Sigmoid colon (tissue), 7 donors: ENCODE results near the gene LCP2. TPM values are rescaled to one million over a fixed set of nuclear protein-coding genes. Genes with fewer than 3 reads are reported as not detected.

Source experiments
- DNase-seq: peaks from one replicate; pipeline ENCODE4 v3.0.0-alpha.2; 2019
- H3K27ac ChIP-seq, 4 donors: fragments of 200-600 bp; sonication (generic); one replicate each; pipeline ENCODE4 v1.5.1; 2016 to 2019; ENCODE audit warnings: mild to moderate bottlenecking in 1 of 4
- H3K27me3 ChIP-seq, 3 donors: fragments of 200-600 bp; sonication (generic); one replicate each; pipeline ENCODE4 v1.5.1; 2019; ENCODE audit warnings: mild to moderate bottlenecking in 1 of 3
- H3K36me3 ChIP-seq, 4 donors: fragments of 200-600 bp; sonication (generic); one replicate each; pipeline ENCODE4 v1.5.1; 2016 to 2019
- H3K4me1 ChIP-seq, 4 donors: fragments of 200-600 bp; sonication (generic); one replicate each; pipeline ENCODE4 v1.5.1; 2017 to 2019
- H3K4me3 ChIP-seq, 4 donors: fragments of 200-600 bp; sonication (generic); one replicate each; pipeline ENCODE4 v1.5.1; 2017 to 2019; ENCODE audit warnings: mild to moderate bottlenecking in 2 of 4, moderate library complexity in 1 of 4
- H3K9me3 ChIP-seq, 4 donors: fragments of 200-600 bp in 3 of 4; sonication (generic) in 3 of 4; one replicate each; pipeline versions ENCODE4 v1.5.1 to v1.6.1; 2013 to 2019
- EP300 ChIP-seq, 4 donors: sonication (generic); formaldehyde crosslinking; IDR thresholded peaks; one replicate each; pipeline ENCODE4 v1.6.1; 2017; ENCODE audit warnings: antibody characterized with exemption in 4 of 4
- POLR2A ChIP-seq, 2 donors: fragments of 450-650 bp; IDR thresholded peaks; one replicate each; pipeline ENCODE4 v1.6.1; 2016; ENCODE audit warnings: antibody characterized with exemption in 2 of 2, mild to moderate bottlenecking in 2 of 2, moderate library complexity in 2 of 2
- POLR2AphosphoS5 ChIP-seq, 4 donors: sonication (generic); formaldehyde crosslinking; IDR thresholded peaks; one replicate each; pipeline ENCODE4 v1.6.1; 2017; ENCODE audit warnings: antibody characterized with exemption in 4 of 4
- WGBS, 2 donors: extraction: QIAGEN DNeasy Blood & Tissue Kit; methylation state at CpG; one replicate each; pipeline ENCODE4 v1.1.7; 2013; 5-methylcytosine and 5-hydroxymethylcytosine counted together
- intact Hi-C: fragments of 100-400 bp; cut with DNase I; formaldehyde crosslinking; loops from one replicate; pipeline ENCODE4 v1.15.1; 2023
- polyA plus RNA-seq, 3 donors: library from polyadenylated mRNA; stranded (reverse); fragments of 200-250 nt; gene quantifications; one replicate each; pipeline ENCODE4 v1.2.3, GENCODE V29; 2013
- total RNA-seq, 4 donors: library from RNA; depleted of rRNA; stranded (reverse); fragments of >200 nt; gene quantifications; one replicate each; pipeline ENCODE4 v1.1.0, GENCODE V29; 2016
- TF ChIP-seq, protein P1 (sequence below), 4 experiments: fragments of 450-650 bp in 3 of 4; fragments of 200-600 bp in 1 of 4; IDR thresholded peaks; one replicate each; pipeline ENCODE4 v1.5.1; 2016 to 2019; ENCODE audit warnings: antibody characterized with exemption in 4 of 4, mild to moderate bottlenecking in 3 of 4, moderate library complexity in 2 of 4
- donor health status: healthy with polysubstance abuse.
- donor health status: Bipolar disorder and iron deficiency.
- donor health status: healthy.

The LCP2 gene
- total and polyA plus RNA-seq, 7 donors: 5.4 to 22.3 (median 12.2) TPM

DNA sequence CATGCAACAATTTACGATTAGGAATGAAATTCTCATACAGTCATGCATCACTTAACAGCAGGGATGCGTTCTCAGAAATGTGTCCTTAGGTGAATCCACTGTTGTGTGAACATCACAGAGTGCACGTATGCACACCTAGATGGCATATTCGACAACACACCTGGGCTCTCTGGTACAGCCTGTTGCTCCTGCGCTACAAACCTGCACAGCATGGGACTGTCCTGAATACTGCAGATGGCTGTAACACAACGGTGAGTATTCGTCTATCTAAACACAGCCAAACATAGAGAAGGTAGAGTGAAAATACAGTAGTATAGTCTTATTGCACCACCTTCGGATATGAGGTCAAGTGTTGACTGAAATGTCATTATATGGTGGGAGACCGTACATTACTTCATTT lies 44.0 kb upstream of the LCP2 start:
- no peaks in the 10 kb centered on the region for H3K27me3 ChIP-seq
- TF ChIP-seq EP300 (IDR thresholded peaks at IDR 0.05) (no peak), POLR2A (IDR thresholded peaks at IDR 0.05) (no peak), POLR2AphosphoS5 (IDR thresholded peaks at IDR 0.05) (no peak)
- TF ChIP-seq, protein P1, sequence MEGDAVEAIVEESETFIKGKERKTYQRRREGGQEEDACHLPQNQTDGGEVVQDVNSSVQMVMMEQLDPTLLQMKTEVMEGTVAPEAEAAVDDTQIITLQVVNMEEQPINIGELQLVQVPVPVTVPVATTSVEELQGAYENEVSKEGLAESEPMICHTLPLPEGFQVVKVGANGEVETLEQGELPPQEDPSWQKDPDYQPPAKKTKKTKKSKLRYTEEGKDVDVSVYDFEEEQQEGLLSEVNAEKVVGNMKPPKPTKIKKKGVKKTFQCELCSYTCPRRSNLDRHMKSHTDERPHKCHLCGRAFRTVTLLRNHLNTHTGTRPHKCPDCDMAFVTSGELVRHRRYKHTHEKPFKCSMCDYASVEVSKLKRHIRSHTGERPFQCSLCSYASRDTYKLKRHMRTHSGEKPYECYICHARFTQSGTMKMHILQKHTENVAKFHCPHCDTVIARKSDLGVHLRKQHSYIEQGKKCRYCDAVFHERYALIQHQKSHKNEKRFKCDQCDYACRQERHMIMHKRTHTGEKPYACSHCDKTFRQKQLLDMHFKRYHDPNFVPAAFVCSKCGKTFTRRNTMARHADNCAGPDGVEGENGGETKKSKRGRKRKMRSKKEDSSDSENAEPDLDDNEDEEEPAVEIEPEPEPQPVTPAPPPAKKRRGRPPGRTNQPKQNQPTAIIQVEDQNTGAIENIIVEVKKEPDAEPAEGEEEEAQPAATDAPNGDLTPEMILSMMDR (IDR thresholded peaks at IDR 0.05): no peak
- H3K36me3 ChIP-seq: no peaks in the 10 kb centered on the region
- no peak overlapping the region for H3K4me3 ChIP-seq
- intact Hi-C loops: no loop called here
- H3K9me3 ChIP-seq: no peaks in the 10 kb centered on the region
- no peak for DNase-seq
- no peaks in the 10 kb centered on the region for H3K4me1 ChIP-seq
- WGBS, 2 donors: 92 to 95% methylated on average over 9 of the region's 9 CpGs
- H3K27ac ChIP-seq: no peak overlapping the region

DNA sequence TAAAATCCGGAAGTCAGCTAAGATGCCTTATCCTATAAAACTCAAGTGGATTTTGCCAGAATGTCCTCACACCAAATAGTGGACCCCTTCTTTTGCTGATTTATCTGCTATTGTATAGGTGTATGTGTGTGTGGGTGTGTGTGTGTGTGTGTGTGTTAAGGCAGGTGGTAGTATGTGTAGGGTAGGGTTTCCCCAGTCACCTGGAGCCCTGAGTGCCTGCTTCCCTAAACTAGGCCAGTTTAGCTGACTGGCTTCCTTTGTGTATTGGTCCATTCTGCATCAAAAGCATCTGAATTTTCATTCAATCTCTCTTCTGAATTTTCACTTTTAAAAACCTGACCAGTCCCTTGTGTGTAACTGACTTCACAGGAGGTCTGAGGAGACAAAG lies 42.2 kb upstream of the LCP2 start:
- H3K4me1 ChIP-seq: no peaks in the 10 kb centered on the region
- intact Hi-C loops: no loop called here
- DNase-seq: no peak
- H3K9me3 ChIP-seq: no peaks in the 10 kb centered on the region
- TF ChIP-seq POLR2AphosphoS5 (IDR thresholded peaks at IDR 0.05): no peak
- TF ChIP-seq EP300 (IDR thresholded peaks at IDR 0.05): no peak
- TF ChIP-seq POLR2A (IDR thresholded peaks at IDR 0.05): no peak
- TF ChIP-seq, protein P1 (IDR thresholded peaks at IDR 0.05): no peak
- no peaks in the 10 kb centered on the region for H3K36me3 ChIP-seq
- H3K27ac ChIP-seq: no peak overlapping the region
- WGBS, 2 donors: 85 to 93% methylated on average over 1 of the region's 1 CpG
- no peaks in the 10 kb centered on the region for H3K27me3 ChIP-seq
- no peak overlapping the region for H3K4me3 ChIP-seq

DNA sequence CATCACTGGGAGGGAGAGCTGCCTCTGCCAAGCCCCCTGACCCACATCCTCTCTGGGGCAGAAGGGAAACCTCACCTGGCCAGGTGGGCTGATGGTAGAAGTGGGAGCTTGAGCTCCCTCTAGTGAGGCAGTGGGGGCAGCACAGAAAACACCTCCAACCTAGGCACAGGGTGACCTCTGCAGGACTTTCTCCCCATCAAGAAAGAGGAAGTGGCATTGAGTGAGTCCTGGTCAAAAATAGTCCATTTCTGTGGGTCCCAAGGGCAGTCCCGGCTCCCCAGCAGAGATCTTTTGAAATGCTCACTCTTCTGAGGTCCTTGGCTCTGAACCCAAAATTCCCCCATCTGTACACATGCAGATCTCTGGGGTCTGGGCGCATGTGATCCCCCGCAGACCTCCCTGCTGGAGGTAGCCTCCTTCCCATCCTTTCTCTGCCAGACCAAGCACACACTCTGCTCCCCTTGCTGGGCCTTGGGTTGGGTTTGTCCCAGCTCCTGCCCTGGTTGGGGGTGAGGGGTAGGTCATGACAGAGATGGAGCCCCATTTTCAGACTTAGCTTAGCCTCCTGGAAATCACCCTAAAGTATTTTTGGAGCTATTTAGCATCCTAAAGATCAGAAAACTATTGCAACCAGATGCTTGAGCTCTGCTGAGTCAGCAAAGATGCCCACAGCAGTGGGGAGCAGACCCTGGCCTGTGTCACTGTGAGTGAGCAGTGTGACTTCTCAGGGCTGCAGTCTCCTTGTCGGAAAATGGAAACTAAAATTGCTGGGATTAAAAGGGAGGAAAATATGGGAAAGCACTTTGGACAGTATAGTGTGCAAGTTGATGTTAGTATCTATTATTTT lies 41.6 kb upstream of the LCP2 start:
- peak; percentile 12 for DNase-seq
- intact Hi-C loops: no loop called here
- 79 to 83% methylated on average over 4 of the region's 4 CpGs for WGBS, 2 donors
- Histone ChIP-seq H3K36me3 (no peaks in the 10 kb centered on the region), H3K4me3 (no peak overlapping the region), H3K9me3 (no peaks in the 10 kb centered on the region), H3K4me1 (no peaks in the 10 kb centered on the region), H3K27me3 (no peaks in the 10 kb centered on the region), H3K27ac (no peak overlapping the region)
- TF ChIP-seq EP300 (IDR thresholded peaks at IDR 0.05) (no peak), POLR2A (IDR thresholded peaks at IDR 0.05) (no peak), POLR2AphosphoS5 (IDR thresholded peaks at IDR 0.05) (no peak)
- TF ChIP-seq, protein P1 (IDR thresholded peaks at IDR 0.05): no peak

DNA sequence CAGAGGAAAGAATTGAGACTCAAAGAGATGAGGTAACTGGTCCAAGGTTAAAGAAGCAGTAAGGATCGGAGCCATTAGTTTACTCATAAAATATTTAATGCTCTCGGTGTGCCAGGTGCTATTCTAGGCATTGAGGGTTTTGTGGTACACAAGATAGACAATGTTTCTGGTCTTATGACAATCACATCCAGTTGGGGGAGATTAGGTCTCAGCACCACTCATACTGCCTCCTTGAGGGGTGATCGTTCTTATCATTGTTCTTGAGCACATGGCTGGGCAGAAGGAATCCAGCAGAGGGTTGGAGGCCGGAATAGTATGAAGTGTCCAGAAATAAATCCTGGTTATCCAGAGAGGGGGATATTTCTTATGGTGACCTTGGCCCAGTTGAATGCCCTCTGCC lies 40.7 kb upstream of the LCP2 start:
- TF ChIP-seq POLR2AphosphoS5 (IDR thresholded peaks at IDR 0.05) (no peak), POLR2A (IDR thresholded peaks at IDR 0.05) (no peak), EP300 (IDR thresholded peaks at IDR 0.05) (no peak)
- TF ChIP-seq, protein P1 (IDR thresholded peaks at IDR 0.05): no peak
- no peaks in the 10 kb centered on the region for H3K36me3 ChIP-seq
- H3K27me3 ChIP-seq: no peaks in the 10 kb centered on the region
- H3K4me3 ChIP-seq: no peak overlapping the region
- DNase-seq: no peak
- no peaks in the 10 kb centered on the region for H3K4me1 ChIP-seq
- WGBS, 2 donors: 63 to 77% methylated on average over 4 of the region's 4 CpGs
- H3K9me3 ChIP-seq: no peaks in the 10 kb centered on the region
- intact Hi-C loops: no loop called here
- no peak overlapping the region for H3K27ac ChIP-seq
